ENCODE data around the gene HIVEP3.

Gene HIVEP3

GRCh38 chr1:41545996-41546832 is 372.5 kb downstream of the HIVEP3 start:
- no peaks in the 10 kb centered on the region for H3K9me2 ChIP-seq (replicated peaks; ENCODE audit: insufficient read depth, low read length)
- no peaks in the 10 kb centered on the region for H3K79me2 ChIP-seq (ENCODE audit: low read length)
- H3K9ac ChIP-seq (ENCODE audit: low read length), result no peak overlapping the region
- no peak overlapping the region for H3K4me3 ChIP-seq (ENCODE audit: low read length)
- H3K4me1 ChIP-seq (ENCODE audit: low read length), result no peaks in the 10 kb centered on the region
- no peak overlapping the region for H3K4me2 ChIP-seq (ENCODE audit: low read depth, low read length)
- H3K27ac ChIP-seq (ENCODE audit: low read length), result no peak overlapping the region
- no peaks in the 10 kb centered on the region for H3K9me3 ChIP-seq (replicated peaks; ENCODE audit: insufficient read depth, low read length)
- no peak for DNase-seq
- TF ChIP-seq CTCF (IDR thresholded peaks at IDR 0.05; ENCODE audit: low read length), result no peak
- TF ChIP-seq EZH2phosphoT487 (IDR thresholded peaks at IDR 0.05; ENCODE audit: low read length), result no peak
- no peak for TF ChIP-seq EZH2 (optimal IDR thresholded peaks at IDR 0.05; ENCODE audit: low read depth, low read length)
- no peaks in the 10 kb centered on the region for H3K27me3 ChIP-seq (replicated peaks; ENCODE audit: insufficient read depth, low read length)
- H3F3A ChIP-seq (ENCODE audit: insufficient read depth, low read length), result no peaks in the 10 kb centered on the region
- no peaks in the 10 kb centered on the region for H3K36me3 ChIP-seq (replicated peaks; ENCODE audit: insufficient read depth, low read length)
- H4K20me1 ChIP-seq (ENCODE audit: insufficient read depth, low read length), result no peaks in the 10 kb centered on the region
- no peak overlapping the region for H2AFZ ChIP-seq (ENCODE audit: low read length)

DNA sequence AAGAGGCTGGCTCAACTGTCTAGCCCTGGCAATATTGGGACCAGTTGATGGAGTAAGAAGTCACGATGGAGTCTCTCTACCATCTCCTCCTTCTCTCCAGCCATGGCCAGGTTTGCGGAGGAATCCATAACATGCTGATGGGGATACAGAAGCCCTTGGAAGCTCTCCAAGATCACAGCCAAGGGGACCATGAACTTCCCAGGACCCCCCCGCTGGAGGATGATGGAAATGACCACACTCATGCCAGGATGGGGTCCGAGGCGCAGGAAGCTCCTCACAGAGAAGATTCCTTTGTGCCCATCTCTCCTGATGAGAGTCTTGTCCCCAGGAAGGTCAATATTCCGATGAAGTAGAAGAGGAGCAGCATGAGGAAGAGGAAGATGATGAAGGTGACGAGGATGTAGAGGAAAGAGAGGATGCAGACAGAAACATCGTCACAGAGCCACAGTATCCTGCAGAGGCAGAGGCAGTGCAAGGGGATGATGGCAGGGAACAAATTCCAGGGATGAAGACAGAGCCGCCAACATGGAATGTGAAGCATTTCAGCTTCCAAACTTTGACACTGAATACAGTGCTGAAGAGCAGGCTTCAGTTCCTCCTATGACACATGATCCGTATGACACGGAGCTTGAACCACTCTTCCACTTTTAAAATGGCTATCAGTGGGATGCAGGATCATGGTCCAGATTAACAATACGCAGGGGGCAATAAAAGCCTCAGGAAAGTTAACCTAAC is 376.4 kb downstream of the HIVEP3 start:
- Histone ChIP-seq H4K20me1 (ENCODE audit: insufficient read depth, low read length) (no peaks in the 10 kb centered on the region), H3K27me3 (replicated peaks; ENCODE audit: insufficient read depth, low read length) (no peaks in the 10 kb centered on the region), H3K36me3 (replicated peaks; ENCODE audit: insufficient read depth, low read length) (no peaks in the 10 kb centered on the region), H3K4me2 (ENCODE audit: low read depth, low read length) (no peak overlapping the region), H3K27ac (ENCODE audit: low read length) (no peak overlapping the region), H3K4me3 (ENCODE audit: low read length) (no peak overlapping the region), H3K4me1 (ENCODE audit: low read length) (no peaks in the 10 kb centered on the region), H3F3A (ENCODE audit: insufficient read depth, low read length) (no peaks in the 10 kb centered on the region), H3K9me3 (replicated peaks; ENCODE audit: insufficient read depth, low read length) (no peaks in the 10 kb centered on the region), H3K9me2 (replicated peaks; ENCODE audit: insufficient read depth, low read length) (no peaks in the 10 kb centered on the region), H3K79me2 (ENCODE audit: low read length) (no peaks in the 10 kb centered on the region), H3K9ac (ENCODE audit: low read length) (no peak overlapping the region), H2AFZ (ENCODE audit: low read length) (no peak overlapping the region)
- DNase-seq, result no peak
- no peak for TF ChIP-seq EZH2 (optimal IDR thresholded peaks at IDR 0.05; ENCODE audit: low read depth, low read length)
- no peak for TF ChIP-seq CTCF (IDR thresholded peaks at IDR 0.05; ENCODE audit: low read length)
- TF ChIP-seq EZH2phosphoT487 (IDR thresholded peaks at IDR 0.05; ENCODE audit: low read length), result no peak

DNA sequence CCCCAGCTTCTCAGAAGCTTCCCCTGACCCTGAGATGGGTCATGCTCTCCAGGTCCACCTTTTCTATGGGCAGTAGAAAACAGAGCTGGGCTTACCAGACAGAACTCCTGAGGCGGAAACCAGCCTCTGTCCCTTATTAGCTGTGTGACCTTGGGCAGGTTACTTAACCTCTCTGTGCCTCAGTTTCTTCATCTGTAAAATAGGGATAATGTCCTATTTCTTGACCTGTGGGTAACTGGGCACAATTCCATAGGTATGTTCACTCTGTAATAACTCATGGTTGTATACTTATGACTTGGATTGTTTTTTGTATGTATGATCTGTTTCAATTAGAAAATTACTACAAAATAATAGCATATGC is 377.1 kb downstream of the HIVEP3 start:
- H3K36me3 ChIP-seq (replicated peaks; ENCODE audit: insufficient read depth, low read length), result no peaks in the 10 kb centered on the region
- H3K4me2 ChIP-seq (ENCODE audit: low read depth, low read length), result no peak overlapping the region
- DNase-seq, result no peak
- no peak overlapping the region for H3K9ac ChIP-seq (ENCODE audit: low read length)
- no peak overlapping the region for H3K4me3 ChIP-seq (ENCODE audit: low read length)
- no peaks in the 10 kb centered on the region for H3K4me1 ChIP-seq (ENCODE audit: low read length)
- H4K20me1 ChIP-seq (ENCODE audit: insufficient read depth, low read length), result no peaks in the 10 kb centered on the region
- H3K27ac ChIP-seq (ENCODE audit: low read length), result no peak overlapping the region
- TF ChIP-seq EZH2phosphoT487 (IDR thresholded peaks at IDR 0.05; ENCODE audit: low read length) (no peak), EZH2 (optimal IDR thresholded peaks at IDR 0.05; ENCODE audit: low read depth, low read length) (no peak)
- H3K79me2 ChIP-seq (ENCODE audit: low read length), result no peaks in the 10 kb centered on the region
- no peak overlapping the region for H2AFZ ChIP-seq (ENCODE audit: low read length)
- no peaks in the 10 kb centered on the region for H3K9me2 ChIP-seq (replicated peaks; ENCODE audit: insufficient read depth, low read length)
- no peaks in the 10 kb centered on the region for H3K27me3 ChIP-seq (replicated peaks; ENCODE audit: insufficient read depth, low read length)
- H3K9me3 ChIP-seq (replicated peaks; ENCODE audit: insufficient read depth, low read length), result no peaks in the 10 kb centered on the region
- H3F3A ChIP-seq (ENCODE audit: insufficient read depth, low read length), result no peaks in the 10 kb centered on the region
